Activated CD4-positive, CD25-positive, alpha-beta regulatory T cell treated with anti-CD3 and anti-CD28 coated beads, Interleukin-2, amount 50 U/mL, for 16 hours (primary cell): ENCODE measurements around the gene PANK4.
"Not testable (repeated sequence)": the region's sequence is repeated elsewhere in the genome, so short reads cannot be mapped to it uniquely, and the experiment has no call there.

ENCODE experiments used
- DNase-seq: peaks from one replicate; pipeline ENCODE4 v3.0.0-alpha.2; 2020; ENCODE audit warnings: low read depth, low spot score

PANK4 gene

DNA sequence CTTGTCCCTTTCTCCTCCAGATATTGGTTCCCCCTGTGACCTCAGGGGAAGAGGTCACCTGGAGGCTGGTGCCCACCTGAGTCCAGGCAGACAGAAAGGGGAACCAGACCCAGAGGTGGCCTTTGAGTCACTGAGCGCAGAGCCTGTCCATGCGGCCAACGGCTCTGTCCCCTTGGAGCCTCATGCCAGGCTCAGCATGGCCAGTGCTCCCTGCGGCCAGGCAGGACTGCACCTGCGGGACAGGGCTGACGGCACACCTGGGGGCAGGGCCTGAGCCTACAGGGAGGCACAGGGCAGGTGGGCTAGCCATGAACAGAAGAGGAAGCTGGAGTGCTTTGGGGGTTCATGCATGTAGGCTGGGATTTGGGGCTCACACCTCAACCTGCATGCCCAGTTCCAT lies 32.5 kb upstream of the PANK4 start:
- no peak for DNase-seq

DNA sequence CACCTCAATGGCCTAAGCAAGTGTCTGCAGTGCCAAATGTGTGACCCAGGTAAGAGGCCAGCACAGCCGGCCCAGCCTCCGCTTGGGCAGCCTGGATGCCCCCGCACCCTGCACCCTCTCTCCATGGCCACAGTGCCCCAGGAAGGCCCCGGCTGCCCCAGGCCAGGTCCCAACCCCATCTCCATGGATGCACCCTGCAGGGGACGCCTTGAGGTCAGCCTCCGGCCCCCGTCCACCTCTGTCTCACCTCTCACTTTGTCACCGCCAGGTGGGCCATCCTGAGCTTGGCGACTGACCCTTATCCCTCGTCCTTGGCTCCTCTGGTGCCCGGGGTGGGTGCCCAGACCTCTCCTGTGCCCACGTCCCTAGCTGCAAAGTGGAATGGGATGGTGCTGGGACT lies 32.0 kb upstream of the PANK4 start:
- DNase-seq: no peak

DNA sequence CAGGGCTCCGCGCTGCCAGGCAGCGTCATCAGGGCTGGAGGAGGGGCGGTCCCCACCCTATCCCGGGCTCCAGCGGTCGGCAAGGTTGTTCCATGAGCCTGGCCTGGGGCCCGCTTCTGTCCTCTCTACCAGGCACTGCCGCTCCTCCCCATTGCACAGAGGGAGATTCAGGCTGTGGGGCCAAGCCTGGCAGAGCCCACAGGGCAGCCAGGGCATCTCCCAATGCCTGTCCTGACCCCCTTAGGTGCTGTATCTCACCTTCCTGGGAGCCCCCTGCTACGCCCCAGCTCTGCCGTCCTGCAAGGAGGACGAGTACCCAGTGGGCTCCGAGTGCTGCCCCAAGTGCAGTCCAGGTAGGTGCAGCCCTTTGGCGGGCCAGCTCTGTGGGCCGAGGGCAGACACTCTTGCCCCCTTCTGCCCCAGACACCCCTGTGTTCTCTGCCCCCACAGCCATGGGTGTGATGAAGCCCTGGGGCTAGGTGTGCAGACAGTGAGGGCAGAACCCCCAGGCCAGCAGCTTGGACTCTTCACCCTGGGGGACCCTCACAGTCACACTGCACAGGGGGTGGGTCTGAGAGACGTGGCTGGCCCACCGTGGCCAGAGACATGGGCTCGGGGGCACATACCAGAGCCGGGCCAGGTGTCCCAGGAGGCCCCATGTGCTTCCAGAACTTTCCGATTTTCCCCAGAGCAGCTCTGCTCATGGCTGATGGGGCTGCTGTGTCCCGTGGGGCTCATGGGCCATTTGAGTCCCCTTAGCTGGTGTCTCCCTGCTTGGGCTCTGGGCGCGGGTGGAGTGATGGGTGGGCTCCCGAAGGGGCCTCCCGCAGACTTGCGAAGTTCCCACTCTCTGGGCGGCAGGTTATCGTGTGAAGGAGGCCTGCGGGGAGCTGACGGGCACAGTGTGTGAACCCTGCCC lies 31.3 kb upstream of the PANK4 start:
- DNase-seq: no peak

DNA sequence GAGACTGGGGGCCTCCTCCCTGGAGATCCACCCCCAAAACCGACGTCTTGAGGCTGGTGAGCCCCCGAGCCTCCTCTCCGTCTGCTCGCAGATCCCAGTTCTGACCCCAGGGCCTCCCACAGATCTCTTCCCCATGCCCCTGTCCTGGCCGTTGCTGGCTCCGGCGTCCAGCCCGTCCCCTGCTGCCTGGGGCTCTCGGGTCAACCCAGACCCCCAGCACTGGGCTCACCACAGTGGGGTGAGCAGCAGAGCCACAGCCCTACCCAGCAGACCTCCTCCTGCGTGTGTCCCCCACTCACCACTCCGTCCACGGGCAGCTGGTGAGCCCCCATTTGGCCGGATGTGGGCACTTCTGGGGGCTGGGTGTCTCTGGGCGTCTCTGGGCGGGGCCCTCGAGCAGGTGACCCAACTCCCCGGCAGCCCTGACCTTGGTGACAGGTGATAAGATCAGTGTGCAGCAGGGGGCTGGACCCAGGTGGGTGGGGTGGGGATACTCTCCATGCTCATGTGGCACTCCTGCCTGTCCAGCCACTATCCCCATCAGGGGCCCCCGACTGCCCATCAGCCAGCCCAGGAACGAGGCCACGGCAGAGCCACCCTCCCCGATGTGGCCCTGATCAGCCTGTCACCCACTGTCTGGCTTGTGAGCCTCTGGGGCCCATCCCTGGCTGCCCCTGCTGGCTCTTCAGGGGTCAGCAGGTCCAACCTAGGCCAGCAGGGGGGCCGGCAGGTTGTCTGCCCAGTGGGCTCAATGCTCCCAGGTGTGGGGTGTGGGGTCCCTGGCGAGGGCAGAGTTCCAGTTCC lies 30.5 kb upstream of the PANK4 start:
- no peak for DNase-seq

DNA sequence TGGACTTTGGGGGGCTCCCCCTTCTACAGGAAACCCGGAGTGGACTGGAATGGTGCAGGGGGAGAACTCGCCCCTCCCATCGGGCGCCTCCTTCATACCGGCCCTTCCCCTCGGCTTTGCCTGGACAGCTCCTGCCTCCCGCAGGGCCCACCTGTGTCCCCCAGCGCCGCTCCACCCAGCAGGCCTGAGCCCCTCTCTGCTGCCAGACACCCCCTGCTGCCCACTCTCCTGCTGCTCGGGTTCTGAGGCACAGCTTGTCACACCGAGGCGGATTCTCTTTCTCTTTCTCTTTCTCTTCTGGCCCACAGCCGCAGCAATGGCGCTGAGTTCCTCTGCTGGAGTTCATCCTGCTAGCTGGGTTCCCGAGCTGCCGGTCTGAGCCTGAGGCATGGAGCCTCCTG lies 29.9 kb upstream of the PANK4 start, which contains the start of gene TNFRSF14:
Gene TNFRSF14, plus strand, starts transcription at position 95 of the 401 bp plus-strand sequence. Its CDS starts 294 bp downstream, at position 389.
- DNase-seq: peak; percentile 55

DNA sequence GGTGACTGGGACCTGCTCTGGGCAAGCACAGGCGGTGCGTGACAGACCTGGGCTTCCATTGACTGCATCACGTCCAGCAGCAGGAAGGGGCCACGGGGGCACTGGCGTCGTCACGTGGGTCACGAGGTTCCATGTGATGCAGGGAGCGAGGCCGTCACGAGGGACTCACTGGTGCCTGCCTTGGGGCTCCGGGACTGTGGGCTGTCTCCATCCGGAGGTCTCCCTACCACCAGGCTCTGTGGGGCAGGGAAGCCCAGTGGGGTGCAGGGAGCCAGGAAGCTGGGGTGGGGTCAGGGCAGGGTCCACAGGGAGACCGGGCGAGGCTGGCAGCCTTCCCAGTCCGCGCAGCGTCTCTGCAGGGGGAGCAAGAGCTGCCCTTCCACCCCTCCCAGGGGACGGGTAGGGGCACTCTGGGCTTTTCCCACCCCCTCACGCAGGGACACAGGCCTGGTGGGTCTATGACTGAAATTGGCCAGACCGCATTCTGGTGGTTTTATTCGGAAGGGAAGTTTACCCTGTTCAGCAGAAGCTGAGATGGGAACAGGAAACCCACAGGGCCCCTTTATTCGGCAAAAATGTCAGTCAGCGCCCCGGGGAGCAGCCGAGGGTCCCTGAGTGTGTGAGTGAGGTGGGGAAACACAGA lies 29.4 kb upstream of the PANK4 start:
- DNase-seq: peak; percentile 44

DNA sequence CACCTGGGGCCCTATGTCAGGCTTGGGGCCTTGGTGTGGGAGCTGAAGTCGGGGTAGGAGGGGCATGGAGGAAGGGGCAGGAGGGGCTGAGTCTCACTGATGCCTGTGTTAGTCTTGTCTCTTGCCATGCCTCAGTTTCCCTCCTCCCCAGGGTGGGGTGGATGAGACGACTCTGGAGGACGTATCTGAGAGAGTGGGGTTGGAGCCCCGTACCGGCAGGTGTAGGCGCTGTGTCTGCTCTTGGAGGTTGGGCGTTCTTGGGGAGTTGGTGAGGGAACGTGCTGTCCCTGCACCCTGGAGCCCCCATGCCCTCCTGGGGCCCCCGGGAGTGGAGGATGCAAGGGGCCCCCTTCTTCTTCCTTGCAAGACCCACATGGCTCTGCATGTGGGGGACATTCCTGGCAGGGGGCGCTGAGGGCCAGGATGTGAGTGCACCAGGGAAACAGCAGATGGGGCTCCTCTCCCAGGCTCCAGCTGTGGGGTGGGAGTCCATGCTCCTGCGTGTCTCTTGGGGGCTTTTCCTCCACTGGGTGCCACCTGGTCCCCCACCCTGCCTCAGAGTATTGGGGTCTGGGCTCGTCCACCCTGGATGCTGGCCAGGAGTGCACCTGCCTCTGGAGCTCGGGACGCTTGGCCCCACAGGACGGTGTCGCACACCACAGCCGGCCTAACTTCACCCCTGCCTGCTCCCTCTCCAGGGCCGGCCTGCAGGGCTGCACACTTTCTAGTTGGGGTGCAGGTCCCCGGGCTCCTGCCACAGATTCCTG lies 28.4 kb upstream of the PANK4 start:
- DNase-seq: no peak

DNA sequence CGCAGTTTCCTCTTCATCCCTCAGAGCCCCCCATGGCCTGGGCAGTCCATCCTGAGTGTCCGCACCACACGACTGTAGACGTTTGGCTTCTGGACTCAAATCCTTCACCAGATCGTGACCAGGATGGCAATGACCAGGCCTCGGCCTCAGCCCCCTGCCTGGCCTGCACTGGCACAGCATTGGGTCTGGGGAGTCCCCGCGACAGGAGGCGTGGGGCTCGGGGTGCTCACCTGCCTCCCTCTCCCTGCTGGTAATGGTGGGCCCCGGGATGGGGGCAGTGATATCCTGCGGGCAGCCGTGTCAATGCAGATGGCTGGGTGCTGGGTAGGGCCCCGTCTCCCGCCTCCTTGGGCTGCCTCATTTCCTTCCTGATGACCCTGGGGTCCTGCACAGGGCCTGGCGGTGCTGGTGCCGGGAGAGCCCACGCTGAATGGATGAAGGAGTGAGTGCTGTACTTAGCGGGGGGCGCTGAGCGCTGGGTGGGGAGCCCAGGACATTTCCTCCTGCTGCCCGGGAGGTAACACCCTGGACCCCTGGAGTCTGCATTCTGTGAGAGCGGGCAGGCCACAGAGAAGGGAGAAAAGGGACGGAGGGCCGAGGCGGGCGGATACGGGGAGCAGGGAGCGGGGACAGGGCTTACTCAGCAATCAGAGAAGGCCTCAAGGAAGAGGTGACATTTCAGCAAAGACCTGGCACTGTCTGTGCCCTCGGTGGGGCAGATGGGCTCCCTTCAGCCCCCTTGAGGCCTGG lies 27.6 kb upstream of the PANK4 start:
- no peak for DNase-seq

DNA sequence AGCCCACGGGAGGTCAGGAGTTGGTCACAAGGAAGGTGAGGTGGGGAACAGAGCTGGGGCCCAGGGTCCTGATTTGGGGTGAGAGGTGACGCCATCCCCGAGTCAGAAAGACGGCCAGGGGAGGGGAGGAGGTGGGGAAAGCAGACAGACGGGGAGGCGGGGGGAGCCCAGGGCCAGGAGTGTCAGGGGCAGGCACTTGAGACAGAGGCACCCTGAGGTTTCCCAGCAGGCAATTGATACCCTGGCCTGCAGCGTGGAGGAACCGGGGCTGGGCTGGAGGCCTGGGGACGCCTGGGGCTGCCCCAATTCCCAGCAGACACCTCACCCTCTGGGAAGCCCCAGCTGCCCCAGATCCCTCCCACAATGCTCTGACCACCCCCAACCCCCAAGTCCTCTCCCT lies 26.7 kb upstream of the PANK4 start:
- not testable (repeated sequence) for DNase-seq

DNA sequence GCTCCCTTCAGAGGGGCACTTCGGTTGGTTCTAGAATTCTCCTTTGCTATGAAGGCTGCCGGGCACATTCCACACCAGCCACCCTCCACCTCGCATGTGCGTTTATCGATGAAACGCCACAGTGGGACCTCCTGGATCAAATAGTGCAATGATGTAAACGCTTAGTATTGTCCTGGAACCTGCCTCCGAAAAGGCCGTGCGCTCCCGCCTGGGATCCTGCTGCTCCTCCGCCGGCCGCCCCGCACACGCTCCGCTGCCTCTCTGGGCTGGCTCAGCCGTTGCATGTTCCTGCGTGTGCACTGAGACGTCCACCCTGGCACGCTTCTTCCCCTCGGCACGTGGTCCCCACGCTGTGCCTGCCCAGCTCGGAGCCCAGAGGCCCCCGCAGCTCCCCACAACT lies 25.8 kb upstream of the PANK4 start:
- no peak for DNase-seq

DNA sequence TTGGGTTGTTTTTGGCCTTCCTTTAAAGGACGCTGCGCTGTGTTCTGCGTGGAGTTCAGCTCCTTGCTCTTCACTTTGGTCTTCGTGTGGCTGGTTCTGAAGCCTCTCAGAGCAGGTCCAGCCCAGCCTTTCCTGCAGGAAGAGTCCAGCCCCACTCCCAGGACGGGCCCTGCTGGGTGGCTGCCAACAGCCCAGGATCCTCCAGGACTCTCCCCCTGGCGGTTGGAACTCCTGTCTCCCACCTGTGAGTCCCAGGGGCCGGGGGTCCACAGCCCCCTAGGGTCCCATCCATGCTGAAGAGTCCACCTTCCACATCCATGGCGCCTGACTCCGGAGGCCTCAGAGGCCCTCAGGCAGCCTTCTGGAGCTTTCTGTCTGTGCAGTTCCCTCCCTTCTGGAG lies 25.1 kb upstream of the PANK4 start:
- DNase-seq: not testable (repeated sequence)

DNA sequence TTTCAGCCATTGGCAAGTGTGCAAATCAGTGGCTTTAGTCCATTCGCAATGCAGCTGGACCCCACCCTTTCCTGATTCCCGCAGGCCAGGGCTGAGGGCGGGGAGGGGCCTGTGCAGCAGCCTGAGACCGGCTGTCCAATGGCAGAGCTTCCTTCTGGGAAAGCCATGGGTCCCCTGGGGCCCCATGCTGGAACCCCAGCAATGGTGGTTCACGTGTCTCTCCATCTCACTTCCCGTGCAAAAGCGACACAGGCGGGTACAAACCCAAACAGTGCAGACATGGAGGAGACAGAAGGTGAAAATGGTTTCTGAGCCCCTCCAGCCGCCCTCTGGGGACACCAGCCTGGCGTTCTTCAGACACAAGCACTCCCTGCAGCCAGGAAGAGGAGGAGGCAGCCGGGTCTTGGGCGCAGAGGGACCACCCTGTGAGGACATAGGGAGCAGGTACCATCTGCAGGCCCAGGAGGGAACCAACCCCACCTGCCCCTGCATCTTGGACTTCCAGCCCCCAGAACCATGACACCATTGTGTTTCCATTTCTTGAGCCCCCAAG lies 24.0 kb upstream of the PANK4 start:
- not testable (repeated sequence) for DNase-seq

DNA sequence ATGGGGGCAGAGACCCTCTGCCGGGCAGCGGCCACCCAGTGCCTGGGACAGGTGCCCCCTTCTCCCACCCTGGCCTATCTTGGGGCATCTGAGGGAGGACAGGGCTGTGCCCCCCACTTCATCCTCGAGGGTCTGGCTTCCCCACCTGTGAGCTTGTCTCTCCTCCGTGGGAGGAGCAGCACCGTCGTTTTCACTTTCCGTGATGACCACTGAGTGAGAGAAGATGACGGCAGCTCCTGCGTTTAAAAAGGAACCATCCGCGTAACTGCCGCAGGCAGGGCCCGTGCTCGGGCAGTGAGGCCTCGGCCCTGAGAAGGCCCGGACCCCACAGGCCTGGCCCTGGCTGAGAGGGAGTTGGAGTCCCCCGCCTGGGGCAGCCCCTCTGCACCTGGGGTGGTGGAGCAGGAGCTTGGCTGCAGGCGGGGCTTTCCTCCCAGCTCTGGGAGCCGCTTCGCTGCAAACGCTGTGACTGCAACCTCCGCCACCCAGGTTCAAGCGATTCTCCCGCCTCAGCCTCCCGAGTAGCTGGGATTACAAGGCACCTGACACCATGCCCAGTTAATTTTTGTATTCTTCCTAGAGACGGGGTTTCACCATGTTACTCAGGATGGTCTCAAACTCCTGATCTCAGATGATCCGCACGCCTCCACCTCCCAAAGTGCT lies 23.1 kb upstream of the PANK4 start:
- DNase-seq: not testable (repeated sequence)

DNA sequence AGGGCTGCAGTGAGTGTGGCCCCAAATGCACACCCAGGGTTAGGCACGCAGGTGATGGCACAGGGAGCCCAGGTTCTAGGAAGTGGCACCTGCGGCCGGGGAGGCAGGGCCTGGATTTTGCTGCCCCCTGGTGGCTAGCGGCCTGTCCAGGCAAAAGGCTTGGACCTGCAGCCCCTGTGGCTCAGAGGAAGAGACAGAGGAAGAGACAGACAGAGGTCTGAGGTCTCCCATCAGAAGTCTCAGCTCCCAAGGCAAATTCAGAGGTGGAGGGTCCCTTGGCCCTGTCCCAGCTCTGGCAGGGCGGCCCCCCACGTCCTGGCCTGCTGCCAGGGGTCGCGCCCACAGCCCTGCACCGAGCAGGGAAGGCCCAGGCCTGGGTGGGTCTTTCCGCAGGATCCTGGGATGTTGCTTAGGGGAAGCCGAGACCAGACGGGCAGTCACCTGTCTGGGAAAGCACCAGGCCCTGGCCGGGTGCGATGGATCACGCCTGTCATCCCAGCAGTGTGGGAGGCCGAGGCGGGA lies 21.7 kb upstream of the PANK4 start:
- peak; percentile 69 for DNase-seq

DNA sequence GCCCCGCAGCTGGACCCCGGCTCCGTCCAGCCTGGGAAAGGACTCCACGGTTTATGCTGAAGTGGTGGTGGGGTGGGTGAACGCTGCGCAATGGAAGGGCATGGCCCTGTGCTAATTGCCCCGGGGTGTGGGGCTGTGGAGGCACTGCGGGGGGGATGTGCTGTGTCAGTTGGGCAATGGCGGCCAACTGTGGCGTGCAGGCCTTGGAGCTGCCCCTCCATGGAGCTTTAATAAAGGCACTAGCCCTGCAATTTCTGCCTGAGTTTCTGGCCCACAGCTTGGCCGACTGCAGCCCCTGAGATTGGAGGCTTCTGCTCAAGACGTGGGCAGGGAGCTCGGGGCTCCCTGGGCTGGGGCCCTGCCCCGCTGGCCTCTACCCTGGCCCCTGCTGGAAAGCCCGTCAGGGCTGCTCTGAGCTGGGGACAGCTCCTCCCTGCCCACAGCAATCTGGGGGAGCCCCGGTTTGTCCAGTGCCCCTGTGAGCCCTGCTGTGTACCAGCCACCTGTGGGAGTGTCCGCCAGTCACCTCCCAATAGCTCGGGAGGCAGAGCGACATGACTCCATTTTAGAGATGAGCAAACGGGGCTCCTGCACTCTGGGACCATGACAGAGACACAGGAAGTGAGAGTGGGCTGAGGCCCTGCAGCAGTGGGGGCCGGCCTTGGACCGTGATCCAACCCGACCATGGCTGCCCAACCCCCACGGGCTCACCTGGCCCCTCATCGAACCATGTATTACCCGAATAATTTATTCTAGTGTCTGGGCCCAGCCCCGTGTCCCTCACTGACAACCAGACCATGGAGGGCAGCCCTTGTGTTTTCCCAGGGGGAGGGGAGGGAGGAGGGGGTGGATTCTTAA lies 21.0 kb upstream of the PANK4 start:
- no peak for DNase-seq

DNA sequence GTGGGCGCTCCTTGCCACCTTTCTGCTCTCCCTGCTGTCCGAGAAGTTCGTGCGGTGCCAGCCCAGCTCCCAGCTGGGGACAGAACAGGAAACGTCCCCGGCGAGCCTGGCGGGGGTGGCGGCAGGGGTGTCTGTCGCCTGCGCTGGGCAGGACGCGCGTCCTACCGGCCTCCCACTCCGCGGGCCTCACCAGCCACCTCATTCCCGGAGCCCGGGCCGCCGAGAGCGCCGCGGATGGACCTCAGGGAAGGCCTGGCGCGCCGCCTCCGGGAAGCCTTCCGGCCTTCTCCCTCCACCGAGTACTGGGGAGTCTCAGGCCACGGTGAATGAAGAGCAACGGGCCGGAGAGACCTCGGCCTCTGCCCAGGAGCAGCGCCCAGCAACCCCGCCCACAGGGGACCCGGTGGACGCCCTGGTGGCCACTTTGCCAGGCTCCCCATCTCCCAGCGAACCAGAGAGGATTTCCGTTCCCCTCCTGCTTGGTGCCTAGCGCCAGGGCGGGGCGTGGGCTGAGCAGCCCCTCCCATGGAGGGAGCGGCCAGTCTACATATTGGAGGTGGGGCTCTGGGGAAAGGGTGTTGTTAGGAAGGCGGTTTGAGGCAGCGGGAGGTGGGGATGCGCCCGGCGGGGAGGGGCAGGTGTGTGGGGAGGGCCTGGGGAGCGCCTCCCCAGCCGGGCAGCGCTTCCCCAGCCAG lies 20.3 kb upstream of the PANK4 start:
- DNase-seq: peak; percentile 76

DNA sequence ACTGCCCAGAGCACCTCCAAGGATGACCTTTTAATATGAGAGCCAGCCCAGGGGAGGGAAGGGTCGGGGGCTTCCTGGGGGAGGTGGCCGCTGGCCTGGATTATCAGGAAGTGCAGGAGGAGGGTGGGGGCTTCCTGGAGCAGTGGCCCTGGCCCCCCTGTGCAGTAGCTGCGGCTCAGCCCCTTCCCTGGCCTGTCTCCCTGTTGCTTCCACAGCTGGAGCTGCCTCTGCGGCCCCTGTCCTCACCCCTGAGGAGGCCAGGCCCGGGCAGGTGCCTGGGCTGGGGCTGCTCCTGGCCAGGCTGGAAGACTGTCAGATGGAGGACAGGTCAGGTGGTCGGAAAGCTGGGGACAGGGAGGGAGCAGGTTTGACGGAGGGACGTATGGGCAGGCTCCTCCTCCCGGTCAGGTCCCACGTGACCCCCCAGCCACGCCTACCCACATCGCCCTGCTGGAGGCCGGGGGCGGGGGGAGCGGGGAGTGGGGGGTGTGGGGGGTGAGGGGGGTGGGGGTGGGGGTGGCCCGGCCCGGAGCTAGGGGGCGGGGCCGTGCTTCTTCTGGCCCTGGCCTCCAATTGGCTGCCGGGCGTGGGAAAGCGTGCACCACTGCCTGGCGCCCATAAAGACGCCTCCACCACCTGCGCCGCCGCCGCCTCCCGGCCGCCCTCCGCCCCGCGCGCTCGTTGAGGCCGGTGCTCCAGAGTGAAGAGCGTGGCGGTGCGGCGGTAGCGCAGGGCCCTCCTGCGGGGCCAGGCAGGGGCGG lies 19.5 kb upstream of the PANK4 start:
- peak; percentile 76 for DNase-seq
